Measurements from ENCODE around the gene KCNK7. TPM values are rescaled to one million over a fixed set of nuclear protein-coding genes. Genes with fewer than 3 reads are reported as not detected.
"Not testable (repeated sequence)": the region's sequence is repeated elsewhere in the genome, so short reads cannot be mapped to it uniquely, and the experiment has no call there.

The KCNK7 gene
- total RNA-seq, 1 donor from 2014 or later = 0.58 TPM

GRCh38 chr11:65574811-65575567 lies 20.6 kb downstream of the KCNK7 start:
- no peak for DNase-seq (ENCODE audit: extremely low read depth, low read depth, low spot score)

GRCh38 chr11:65574109-65574810 lies 21.3 kb downstream of the KCNK7 start:
- no peak for DNase-seq (ENCODE audit: extremely low read depth, low read depth, low spot score)

GRCh38 chr11:65573391-65574079 lies 22.1 kb downstream of the KCNK7 start:
- no peak for DNase-seq (ENCODE audit: extremely low read depth, low read depth, low spot score)

- no peak for DNase-seq (ENCODE audit: extremely low read depth, low read depth, low spot score)
Measured at GRCh38 chr11:65572356-65573051, 23.1 kb downstream of the KCNK7 start, which contains the start of gene FAM89B. Gene FAM89B, plus strand, starts transcription at chr11:65572538. Its CDS starts 132 bp downstream, at chr11:65572670.

GRCh38 chr11:65571940-65572339 lies 23.7 kb downstream of the KCNK7 start:
- DNase-seq (ENCODE audit: extremely low read depth, low read depth, low spot score) = no peak

- no peak for DNase-seq (ENCODE audit: extremely low read depth, low read depth, low spot score)
Measured at GRCh38 chr11:65571420-65571819, 24.2 kb downstream of the KCNK7 start.

GRCh38 chr11:65569973-65570918 lies 25.4 kb downstream of the KCNK7 start, which contains the start of gene ZNRD2:
Gene ZNRD2, plus strand, starts transcription at chr11:65570477. Its CDS starts 15 bp downstream, at chr11:65570492.
- DNase-seq (ENCODE audit: extremely low read depth, low read depth, low spot score) = peak; percentile 81

GRCh38 chr11:65569164-65569972 lies 26.2 kb downstream of the KCNK7 start:
- no peak for DNase-seq (ENCODE audit: extremely low read depth, low read depth, low spot score)

- DNase-seq (ENCODE audit: extremely low read depth, low read depth, low spot score) = no peak
Measured at GRCh38 chr11:65565624-65566453, 29.8 kb downstream of the KCNK7 start.

GRCh38 chr11:65564879-65565559 lies 30.6 kb downstream of the KCNK7 start:
- DNase-seq (ENCODE audit: extremely low read depth, low read depth, low spot score) = not testable (repeated sequence)

GRCh38 chr11:65563601-65564000 lies 32.0 kb downstream of the KCNK7 start:
- no peak for DNase-seq (ENCODE audit: extremely low read depth, low read depth, low spot score)

- DNase-seq (ENCODE audit: extremely low read depth, low read depth, low spot score) = no peak
Measured at GRCh38 chr11:65562788-65563187, 32.8 kb downstream of the KCNK7 start.

- DNase-seq (ENCODE audit: extremely low read depth, low read depth, low spot score) = no peak
Measured at GRCh38 chr11:65562020-65562419, 33.6 kb downstream of the KCNK7 start.

GRCh38 chr11:65560555-65561418 lies 34.8 kb downstream of the KCNK7 start:
- no peak for DNase-seq (ENCODE audit: extremely low read depth, low read depth, low spot score)

GRCh38 chr11:65559951-65560537 lies 35.6 kb downstream of the KCNK7 start:
- DNase-seq (ENCODE audit: extremely low read depth, low read depth, low spot score) = no peak

- no peak for DNase-seq (ENCODE audit: extremely low read depth, low read depth, low spot score)
Measured at GRCh38 chr11:65559535-65559934, 36.1 kb downstream of the KCNK7 start.
